ENCODE data around the gene ARAP1.

ARAP1 gene

DNA sequence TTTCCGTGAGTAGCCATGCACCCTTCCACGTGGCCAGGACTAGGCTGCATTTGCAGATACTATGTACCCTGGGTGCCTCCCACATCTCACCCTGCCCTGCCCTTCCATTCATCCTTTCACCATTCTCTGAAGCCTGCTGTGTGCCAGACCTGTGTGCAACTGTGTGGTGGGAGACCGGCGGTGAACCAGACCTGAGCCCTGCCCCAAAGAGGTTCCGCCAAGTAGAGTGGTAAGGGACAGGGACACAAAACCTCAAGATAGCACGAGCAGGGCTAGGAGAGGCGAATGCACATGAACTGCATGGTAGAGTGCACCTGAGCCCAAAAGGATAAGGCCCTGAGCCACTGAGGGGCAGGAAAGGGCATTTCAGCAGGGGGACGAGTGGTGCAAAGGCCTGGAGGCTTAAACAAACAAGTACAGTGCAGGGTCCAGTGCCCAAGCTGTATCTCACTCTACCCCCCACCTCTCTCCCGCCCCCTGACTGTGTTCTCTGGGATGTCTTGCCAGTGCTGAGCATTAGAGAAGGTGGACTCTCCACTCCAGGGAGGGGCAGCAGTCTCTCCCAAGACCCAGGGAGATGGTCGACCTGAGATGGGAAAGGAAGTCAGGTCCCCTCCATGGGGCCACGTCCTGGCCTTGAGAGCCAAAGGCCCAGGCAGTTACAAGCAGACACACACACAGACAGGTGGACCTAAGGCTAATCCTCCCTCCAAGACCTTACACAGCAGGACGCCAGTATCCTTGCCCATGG, 14.1 kb upstream of the ARAP1 start:
- DNase-seq (ENCODE audit: low spot score) = no peak
- Histone ChIP-seq H3K4me3 (no peak overlapping the region), H3K27ac (no peak overlapping the region)
- TF ChIP-seq, protein P1, sequence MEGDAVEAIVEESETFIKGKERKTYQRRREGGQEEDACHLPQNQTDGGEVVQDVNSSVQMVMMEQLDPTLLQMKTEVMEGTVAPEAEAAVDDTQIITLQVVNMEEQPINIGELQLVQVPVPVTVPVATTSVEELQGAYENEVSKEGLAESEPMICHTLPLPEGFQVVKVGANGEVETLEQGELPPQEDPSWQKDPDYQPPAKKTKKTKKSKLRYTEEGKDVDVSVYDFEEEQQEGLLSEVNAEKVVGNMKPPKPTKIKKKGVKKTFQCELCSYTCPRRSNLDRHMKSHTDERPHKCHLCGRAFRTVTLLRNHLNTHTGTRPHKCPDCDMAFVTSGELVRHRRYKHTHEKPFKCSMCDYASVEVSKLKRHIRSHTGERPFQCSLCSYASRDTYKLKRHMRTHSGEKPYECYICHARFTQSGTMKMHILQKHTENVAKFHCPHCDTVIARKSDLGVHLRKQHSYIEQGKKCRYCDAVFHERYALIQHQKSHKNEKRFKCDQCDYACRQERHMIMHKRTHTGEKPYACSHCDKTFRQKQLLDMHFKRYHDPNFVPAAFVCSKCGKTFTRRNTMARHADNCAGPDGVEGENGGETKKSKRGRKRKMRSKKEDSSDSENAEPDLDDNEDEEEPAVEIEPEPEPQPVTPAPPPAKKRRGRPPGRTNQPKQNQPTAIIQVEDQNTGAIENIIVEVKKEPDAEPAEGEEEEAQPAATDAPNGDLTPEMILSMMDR (IDR thresholded peaks at IDR 0.05) = no peak

DNA sequence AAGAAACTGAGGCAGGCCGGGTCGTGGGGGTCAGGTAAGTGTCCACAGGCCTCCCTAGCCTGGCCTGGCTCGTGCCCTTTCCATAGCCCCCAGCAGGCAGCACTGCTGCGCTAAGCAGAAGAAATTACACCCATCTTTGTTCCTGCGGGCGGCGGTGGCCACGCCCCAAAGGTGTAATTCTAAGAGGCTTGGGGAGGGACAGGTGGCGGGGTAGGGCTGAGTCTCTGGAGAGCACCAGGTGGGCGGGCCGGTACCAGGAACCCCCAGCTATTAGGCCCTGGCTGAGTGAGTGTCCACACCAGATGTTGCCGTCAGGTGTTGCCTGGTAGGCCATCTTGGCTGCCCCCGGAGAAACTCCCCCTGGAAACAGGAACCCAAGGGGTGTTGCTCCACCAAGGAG, 12.3 kb upstream of the ARAP1 start:
- H3K27ac ChIP-seq = no peak overlapping the region
- TF ChIP-seq, protein P1 (IDR thresholded peaks at IDR 0.05) = no peak
- H3K4me3 ChIP-seq = no peak overlapping the region
- DNase-seq (ENCODE audit: low spot score) = no peak

DNA sequence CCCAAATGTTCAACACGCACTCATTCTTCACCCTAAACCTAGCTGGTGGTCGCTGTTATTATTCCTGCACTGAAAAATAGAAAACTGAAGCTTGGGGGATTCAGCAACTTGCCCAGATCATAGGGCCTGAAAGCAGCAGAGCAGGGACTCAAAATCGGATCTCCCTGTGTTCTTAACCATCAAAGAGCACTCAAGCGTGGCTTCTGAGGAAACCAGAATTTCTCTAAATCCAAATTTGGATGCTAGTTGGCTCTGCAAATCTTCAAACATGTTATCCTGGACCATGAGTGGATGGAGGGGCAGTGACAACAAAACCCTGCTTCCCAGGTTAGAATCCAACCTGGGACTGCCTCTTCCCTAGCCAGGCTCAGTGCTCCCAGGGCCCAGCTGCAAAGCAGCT, 11.6 kb upstream of the ARAP1 start:
- TF ChIP-seq, protein P1 (IDR thresholded peaks at IDR 0.05) = no peak
- Histone ChIP-seq H3K27ac (no peak overlapping the region), H3K4me3 (no peak overlapping the region)
- DNase-seq (ENCODE audit: low spot score) = no peak

DNA sequence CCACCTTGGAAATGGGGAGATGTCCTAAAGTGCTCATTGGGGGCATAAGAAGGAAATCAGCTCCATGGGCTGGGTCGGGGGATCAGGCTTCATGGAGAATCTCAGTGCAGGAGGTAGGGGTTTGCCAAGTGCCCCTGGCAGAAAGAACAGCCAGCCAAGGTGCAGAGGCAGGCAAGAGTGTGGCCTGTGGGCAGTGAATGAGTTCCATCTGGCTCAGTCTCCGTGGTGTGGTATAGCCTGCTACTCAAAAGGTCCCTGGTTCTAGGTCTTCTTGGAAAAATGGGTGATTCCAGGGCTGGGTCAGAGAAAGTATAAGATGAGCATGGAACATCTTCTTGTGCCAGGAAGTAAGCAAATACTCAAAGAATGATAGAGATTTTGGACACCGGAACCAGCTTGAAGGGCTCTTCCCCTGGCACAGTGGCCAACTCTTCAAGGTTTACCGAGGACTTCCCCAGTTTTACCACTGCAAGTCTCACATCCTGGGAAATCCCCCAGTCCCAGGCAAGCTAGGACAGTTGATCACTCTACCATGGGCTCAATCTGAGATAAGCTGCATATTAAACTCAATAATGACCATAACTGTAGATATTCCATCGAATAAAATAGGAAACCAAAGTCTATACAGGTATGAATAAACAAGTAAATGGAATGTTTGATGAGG, 10.6 kb upstream of the ARAP1 start:
- DNase-seq (ENCODE audit: low spot score) = no peak
- TF ChIP-seq, protein P1 (IDR thresholded peaks at IDR 0.05) = no peak
- no peak overlapping the region for H3K4me3 ChIP-seq
- H3K27ac ChIP-seq = no peak overlapping the region

DNA sequence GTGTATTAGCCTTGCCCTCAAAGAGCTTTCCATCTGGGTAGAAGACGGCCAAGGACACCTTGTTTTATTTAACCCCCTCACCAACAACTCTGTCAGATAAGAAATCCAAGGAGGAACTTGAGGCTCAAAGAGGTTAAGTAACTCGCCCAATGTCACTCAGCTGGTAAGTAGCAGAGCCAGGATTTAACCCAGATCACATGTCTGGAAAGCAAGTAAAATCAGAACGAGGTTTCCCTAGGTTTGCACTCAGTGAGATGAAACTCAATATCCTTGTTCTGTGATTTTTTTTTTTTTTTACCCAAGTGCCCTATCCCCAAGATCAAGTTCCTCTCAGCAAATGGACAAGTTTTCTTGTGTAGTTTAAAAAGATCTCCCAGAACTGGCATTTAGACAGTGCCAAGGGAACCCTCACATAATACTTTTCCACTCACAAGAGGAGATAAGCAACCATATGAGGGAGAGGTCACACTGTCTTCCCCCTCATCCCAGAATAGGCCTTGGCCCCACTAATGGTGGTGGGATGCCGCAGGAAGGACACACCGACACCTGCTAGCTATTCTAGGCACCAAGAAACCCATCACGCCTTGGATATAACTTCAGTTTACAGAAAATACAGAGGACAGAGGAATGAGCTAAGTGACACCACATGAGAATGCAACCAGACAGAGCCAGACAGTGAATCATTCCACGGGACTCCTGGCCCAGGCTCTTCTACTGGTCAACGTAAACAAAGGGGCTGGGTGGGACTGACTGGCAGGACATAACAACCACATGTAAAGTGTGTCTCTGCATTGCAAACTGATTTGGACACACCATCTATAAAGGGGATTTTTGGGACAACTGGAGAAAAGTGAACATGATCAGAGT, 8.6 kb upstream of the ARAP1 start:
- DNase-seq (ENCODE audit: low spot score) = no peak
- Histone ChIP-seq H3K27ac (no peak overlapping the region), H3K4me3 (no peak overlapping the region)
- TF ChIP-seq, protein P1 (IDR thresholded peaks at IDR 0.05) = no peak

DNA sequence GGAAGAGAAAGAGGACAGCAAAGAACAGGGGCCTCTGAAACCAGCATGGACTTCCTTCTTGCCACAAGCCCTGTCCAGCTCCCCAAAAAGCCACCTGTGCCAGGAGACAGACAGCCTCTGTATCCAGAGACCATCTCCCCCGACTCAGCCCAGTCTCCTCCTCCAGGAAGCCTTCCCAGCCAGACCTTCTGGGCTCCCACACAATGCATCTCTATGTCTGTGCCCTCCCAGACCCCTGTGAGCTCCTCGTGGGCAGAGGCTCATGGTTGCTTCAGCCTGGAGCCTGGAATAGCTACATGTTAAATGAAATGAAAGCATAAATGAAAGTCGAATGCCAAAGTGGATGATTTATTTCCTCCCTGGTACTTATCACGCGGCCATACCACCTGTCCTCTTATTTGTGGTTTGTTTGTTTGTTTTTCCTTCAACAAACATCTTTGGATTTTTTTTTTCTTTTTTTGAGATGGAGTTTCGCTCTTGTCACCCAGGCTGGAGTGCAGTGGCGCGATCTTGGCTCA, 7.3 kb upstream of the ARAP1 start:
- DNase-seq (ENCODE audit: low spot score) = no peak
- TF ChIP-seq, protein P1 (IDR thresholded peaks at IDR 0.05) = no peak
- H3K4me3 ChIP-seq = no peak overlapping the region
- H3K27ac ChIP-seq = no peak overlapping the region
